ENCODE data around the gene RRP1B. TPM values are rescaled to one million over a fixed set of nuclear protein-coding genes. Genes with fewer than 3 reads are reported as not detected.
A peak's percentile ranks its signal among the peaks of the same experiment; 100 is the strongest.

The RRP1B gene
- total RNA-seq, 1 donor from 2014 or later = 45.0 TPM

- peak; percentile 13 for DNase-seq (ENCODE audit: low spot score)
- H3K4me1 ChIP-seq = no peaks in the 10 kb centered on the region
- Mint-ChIP-seq H3K4me3 (no peak overlapping the region), H3K4me1 (no peaks in the 10 kb centered on the region), H3K9me3 (peaks cover 10% of the 10 kb centered on the region), H3K36me3 (peaks cover 6% of the 10 kb centered on the region), H3K27ac (no peak overlapping the region), H3K27me3 (ENCODE audit: insufficient read depth, low read depth) (peaks cover 2% of the 10 kb centered on the region)
- no peaks in the 10 kb centered on the region for H3K9me3 ChIP-seq (ENCODE audit: low read depth)
- no peaks in the 10 kb centered on the region for H3K36me3 ChIP-seq
- H3K79me2 ChIP-seq (ENCODE audit: low read depth) = no peaks in the 10 kb centered on the region
- H3K4me2 ChIP-seq = no peak overlapping the region
- no peaks in the 10 kb centered on the region for H3K27me3 ChIP-seq
- H3K9ac ChIP-seq = no peak overlapping the region
- H2AFZ ChIP-seq (replicated peaks) = no peak overlapping the region
- H3K4me3 ChIP-seq = no peak overlapping the region
- TF ChIP-seq CTCF (IDR thresholded peaks at IDR 0.05) = peak; percentile 40
- TF ChIP-seq EZH2phosphoT487 (IDR thresholded peaks at IDR 0.05) = no peak
- no peak for TF ChIP-seq EZH2 (IDR thresholded peaks at IDR 0.05)
- no peaks in the 10 kb centered on the region for H4K20me1 ChIP-seq (ENCODE audit: low read depth)
- H3K27ac ChIP-seq = no peak overlapping the region
- no peaks in the 10 kb centered on the region for H3F3A ChIP-seq (ENCODE audit: low read depth)
Observed at GRCh38 chr21:43619856-43620255, 39.5 kb upstream of the RRP1B start.

GRCh38 chr21:43622796-43623195, 36.6 kb upstream of the RRP1B start:
- DNase-seq (ENCODE audit: low spot score) = no peak
- no peak overlapping the region for H3K4me3 Mint-ChIP-seq
- Histone ChIP-seq H3K36me3 (no peaks in the 10 kb centered on the region), H3K27ac (no peak overlapping the region), H3K79me2 (ENCODE audit: low read depth) (no peaks in the 10 kb centered on the region), H3K27me3 (no peaks in the 10 kb centered on the region), H3F3A (ENCODE audit: low read depth) (no peaks in the 10 kb centered on the region), H3K4me3 (no peak overlapping the region), H3K4me2 (no peak overlapping the region), H3K9ac (no peak overlapping the region), H3K9me3 (ENCODE audit: low read depth) (no peaks in the 10 kb centered on the region), H4K20me1 (ENCODE audit: low read depth) (no peaks in the 10 kb centered on the region), H2AFZ (replicated peaks) (no peak overlapping the region), H3K4me1 (no peaks in the 10 kb centered on the region)
- H3K27me3 Mint-ChIP-seq (ENCODE audit: insufficient read depth, low read depth) = peaks cover 2% of the 10 kb centered on the region
- H3K9me3 Mint-ChIP-seq = peaks cover 11% of the 10 kb centered on the region
- peaks cover 7% of the 10 kb centered on the region for H3K36me3 Mint-ChIP-seq
- TF ChIP-seq EZH2 (IDR thresholded peaks at IDR 0.05) (no peak), CTCF (IDR thresholded peaks at IDR 0.05) (no peak), EZH2phosphoT487 (IDR thresholded peaks at IDR 0.05) (no peak)
- no peak overlapping the region for H3K27ac Mint-ChIP-seq
- no peaks in the 10 kb centered on the region for H3K4me1 Mint-ChIP-seq

- H3K9ac ChIP-seq = no peak overlapping the region
- no peaks in the 10 kb centered on the region for H3K4me1 Mint-ChIP-seq
- H3K4me2 ChIP-seq = no peak overlapping the region
- no peaks in the 10 kb centered on the region for H3K9me3 ChIP-seq (ENCODE audit: low read depth)
- no peaks in the 10 kb centered on the region for H3K4me1 ChIP-seq
- peaks cover 18% of the 10 kb centered on the region for H3K9me3 Mint-ChIP-seq
- H3K27ac ChIP-seq = no peak overlapping the region
- H3K4me3 ChIP-seq = no peak overlapping the region
- no peak for DNase-seq (ENCODE audit: low spot score)
- H3K36me3 Mint-ChIP-seq = peaks cover 13% of the 10 kb centered on the region
- no peak overlapping the region for H3K27ac Mint-ChIP-seq
- no peaks in the 10 kb centered on the region for H4K20me1 ChIP-seq (ENCODE audit: low read depth)
- TF ChIP-seq EZH2 (IDR thresholded peaks at IDR 0.05) (no peak), CTCF (IDR thresholded peaks at IDR 0.05) (no peak), EZH2phosphoT487 (IDR thresholded peaks at IDR 0.05) (no peak)
- no peaks in the 10 kb centered on the region for H3K36me3 ChIP-seq
- no peak overlapping the region for H2AFZ ChIP-seq (replicated peaks)
- H3F3A ChIP-seq (ENCODE audit: low read depth) = no peaks in the 10 kb centered on the region
- H3K79me2 ChIP-seq (ENCODE audit: low read depth) = no peaks in the 10 kb centered on the region
- no peaks in the 10 kb centered on the region for H3K27me3 ChIP-seq
- H3K4me3 Mint-ChIP-seq = no peak overlapping the region
- H3K27me3 Mint-ChIP-seq (ENCODE audit: insufficient read depth, low read depth) = peaks cover 2% of the 10 kb centered on the region
Observed at GRCh38 chr21:43623588-43623987, 35.8 kb upstream of the RRP1B start.

Data from neural progenitor cell (in vitro differentiated cells).